Astrocyte of the cerebellum (primary cell): ENCODE data around the gene OGDHL.

Experiments used
- DNase-seq: peaks from one replicate; pipeline ENCODE4 v3.0.0-alpha.2; 2011; ENCODE audit warnings: low read depth
- H3K4me3 ChIP-seq: 2 replicates; pipeline ENCODE4 v1.5.1; 2011; ENCODE audit warnings: mild to moderate bottlenecking, low read depth, low read length, moderate library complexity
- CTCF ChIP-seq: IDR thresholded peaks from 2 replicates; pipeline ENCODE4 v1.5.1; 2012; ENCODE audit warnings: low read length, low read depth, moderate library complexity, mild to moderate bottlenecking; ENCODE audit errors: missing control alignments
- in situ Hi-C: cut with HindIII; loops from 2 replicates; pipeline ENCODE4 v1.10.0; 2017; ENCODE audit warnings: low sequenced_read_pairs

OGDHL gene

GRCh38 chr10:49761789-49762565 lies at the start of gene OGDHL:
Gene OGDHL, minus strand, starts transcription at chr10:49762323. Its CDS starts 3,731 bp downstream, at chr10:49758592.
- TF ChIP-seq CTCF, result no peak
- DNase-seq, result no peak
- in situ Hi-C loops, result no loop called here
- peak within 1 kb of the TSS; percentile 50 for H3K4me3 ChIP-seq

- TF ChIP-seq CTCF, result no peak
- in situ Hi-C loops, result no loop called here
- H3K4me3 ChIP-seq, result no peak overlapping the region
- no peak for DNase-seq
Observed at GRCh38 chr10:49803988-49804387, 41.9 kb upstream of the OGDHL start.

- no peak overlapping the region for H3K4me3 ChIP-seq
- in situ Hi-C loops, result no loop called here
- DNase-seq, result peak; percentile 5
- TF ChIP-seq CTCF, result no peak
Observed at GRCh38 chr10:49798275-49798674, 36.2 kb upstream of the OGDHL start.

GRCh38 chr10:49791100-49791499 lies 29.0 kb upstream of the OGDHL start:
- TF ChIP-seq CTCF, result no peak
- no peak overlapping the region for H3K4me3 ChIP-seq
- in situ Hi-C loops, result no loop called here
- DNase-seq, result no peak

GRCh38 chr10:49784681-49785080 lies 22.6 kb upstream of the OGDHL start:
- DNase-seq, result no peak
- TF ChIP-seq CTCF, result no peak
- H3K4me3 ChIP-seq, result no peak overlapping the region
- in situ Hi-C loops, result loop anchor here (10.0 kb wide), 1 partner anchor 160 kb away; no protein-coding TSS in a partner anchor

- in situ Hi-C loops, result loop anchor here (10.0 kb wide), 1 partner anchor 159 kb away; no protein-coding TSS in a partner anchor
- no peak overlapping the region for H3K4me3 ChIP-seq
- DNase-seq, result no peak
- TF ChIP-seq CTCF, result no peak
Observed at GRCh38 chr10:49783645-49784044, 21.5 kb upstream of the OGDHL start.
